Stomach (tissue), 9 donors: ENCODE results near the gene RFX3. TPM values are rescaled to one million over a fixed set of nuclear protein-coding genes. Genes with fewer than 3 reads are reported as not detected.

ENCODE experiments used
- DNase-seq, 2 donors: peaks; one replicate each; pipeline versions ENCODE4 v3.0.0 to v3.0.0-alpha.2; 2013 to 2019
- H3K27ac ChIP-seq, 5 donors: fragments of 200-600 bp in 4 of 5; sonication (generic) in 4 of 5; one replicate each; pipeline ENCODE4 v1.5.1; 2013 to 2019; ENCODE audit warnings: mild to moderate bottlenecking in 1 of 5, moderate library complexity in 1 of 5
- H3K27me3 ChIP-seq, 3 donors: fragments of 200-600 bp; sonication (generic); one replicate each; pipeline ENCODE4 v1.5.1; 2017 to 2019; ENCODE audit warnings: mixed run types in 1 of 3
- H3K36me3 ChIP-seq, 4 donors: fragments of 200-600 bp; sonication (generic); 1 replicate in 3 of 4; 2 replicates in 1 of 4; pipeline ENCODE4 v1.5.1; 2016 to 2019
- H3K4me1 ChIP-seq, 4 donors: fragments of 200-600 bp; sonication (generic); one replicate each; pipeline ENCODE4 v1.5.1; 2016 to 2019
- H3K4me3 ChIP-seq, 4 donors: fragments of 200-600 bp; sonication (generic) in 3 of 4; one replicate each; pipeline ENCODE4 v1.5.1; 2016 to 2019; ENCODE audit warnings: mild to moderate bottlenecking in 1 of 4
- H3K9me3 ChIP-seq, 4 donors: fragments of 200-600 bp; sonication (generic); one replicate each; pipeline ENCODE4 v1.5.1; 2016 to 2019
- EP300 ChIP-seq: sonication (generic); formaldehyde crosslinking; IDR thresholded peaks from one replicate; pipeline ENCODE4 v1.6.1; 2017; ENCODE audit warnings: antibody characterized with exemption
- POLR2A ChIP-seq, 4 donors: fragments of 450-650 bp; IDR thresholded peaks; one replicate each; pipeline ENCODE4 v1.6.1; 2016; ENCODE audit warnings: antibody characterized with exemption in 4 of 4, control low read depth in 2 of 4, mild to moderate bottlenecking in 1 of 4, moderate library complexity in 1 of 4
- POLR2AphosphoS5 ChIP-seq, 3 donors: sonication (generic); formaldehyde crosslinking; IDR thresholded peaks; one replicate each; pipeline ENCODE4 v1.6.1; 2016; ENCODE audit warnings: antibody characterized with exemption in 3 of 3
- WGBS, 5 donors: extraction: QIAGEN DNeasy Blood & Tissue Kit in 3 of 5; methylation state at CpG; one replicate each; pipeline versions ENCODE4 v1.1.5 to v1.1.7; 2013 to 2018; 5-methylcytosine and 5-hydroxymethylcytosine counted together
- intact Hi-C: fragments of 100-400 bp; cut with DNase I; formaldehyde crosslinking; loops from one replicate; pipeline ENCODE4 v1.15.1; 2023; ENCODE audit warnings: low total_unique reads
- polyA plus RNA-seq, 3 donors: library from polyadenylated mRNA; stranded (reverse); fragments of 200-250 nt; gene quantifications; one replicate each; pipeline ENCODE4 v1.2.3, GENCODE V29; 2013
- total RNA-seq, 5 donors: library from RNA; depleted of rRNA; stranded (reverse); fragments of >200 nt; gene quantifications; one replicate each; pipeline versions ENCODE4 v1.1.0 to v1.2.3, GENCODE V29; 2014 to 2016
- TF ChIP-seq, protein P1 (sequence below), 7 experiments: fragments of 450-650 bp in 4 of 7; fragments of 200-600 bp in 3 of 7; sonication (generic) in 3 of 7; IDR thresholded peaks; one replicate each; pipeline ENCODE4 v1.5.1; 2016 to 2019; ENCODE audit warnings: antibody characterized with exemption in 7 of 7, control low read depth in 2 of 7, mild to moderate bottlenecking in 1 of 7
- donor health status: healthy with polysubstance abuse.
- donor health status: Bipolar disorder and iron deficiency.
- donor health status: healthy.

The RFX3 gene
- total and polyA plus RNA-seq, 8 donors = 0.76 to 22.8 (median 6.1) TPM

DNA sequence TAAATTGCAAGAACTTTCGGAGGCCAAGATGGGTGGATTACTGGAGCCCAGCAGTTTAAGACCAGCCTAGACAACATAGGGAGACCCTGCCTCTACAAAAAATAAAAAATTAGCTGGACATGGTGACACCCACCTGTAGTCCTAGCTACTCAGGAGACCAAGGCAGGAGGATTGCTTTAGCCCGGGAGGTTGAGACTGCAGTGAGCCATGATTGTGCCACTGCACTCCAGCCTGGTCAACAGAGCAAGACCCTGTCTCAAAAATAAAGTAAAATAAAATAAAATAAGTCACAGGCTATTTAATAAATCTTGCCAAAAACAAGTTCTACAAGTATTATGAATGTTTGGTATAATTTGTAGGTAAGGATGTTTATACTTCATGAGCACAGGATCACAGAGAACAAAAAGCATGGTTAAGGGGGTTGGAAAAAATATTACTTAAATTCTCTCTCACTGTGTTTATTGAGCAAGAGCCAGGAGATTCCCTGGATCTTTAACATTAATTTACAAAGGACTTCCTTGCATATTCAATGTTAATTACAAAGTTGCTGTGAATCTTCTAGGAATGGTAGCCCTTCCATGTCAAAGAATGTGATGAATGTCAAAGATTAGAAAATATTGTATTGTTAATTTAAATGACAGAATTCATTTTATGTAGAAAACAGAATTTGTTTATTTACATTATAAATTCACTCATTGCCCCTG, 164.0 kb downstream of the RFX3 start:
- H3K27ac ChIP-seq = no peak overlapping the region
- no peaks in the 10 kb centered on the region for H3K9me3 ChIP-seq
- DNase-seq = no peak
- no peaks in the 10 kb centered on the region for H3K36me3 ChIP-seq
- peaks cover 0 to 26% (median 15%) of the 10 kb centered on the region in 4 donors for H3K4me1 ChIP-seq
- no peak for TF ChIP-seq POLR2A (IDR thresholded peaks at IDR 0.05)
- no peak for TF ChIP-seq EP300
- TF ChIP-seq POLR2AphosphoS5 (IDR thresholded peaks at IDR 0.05) = no peak
- TF ChIP-seq, protein P1, sequence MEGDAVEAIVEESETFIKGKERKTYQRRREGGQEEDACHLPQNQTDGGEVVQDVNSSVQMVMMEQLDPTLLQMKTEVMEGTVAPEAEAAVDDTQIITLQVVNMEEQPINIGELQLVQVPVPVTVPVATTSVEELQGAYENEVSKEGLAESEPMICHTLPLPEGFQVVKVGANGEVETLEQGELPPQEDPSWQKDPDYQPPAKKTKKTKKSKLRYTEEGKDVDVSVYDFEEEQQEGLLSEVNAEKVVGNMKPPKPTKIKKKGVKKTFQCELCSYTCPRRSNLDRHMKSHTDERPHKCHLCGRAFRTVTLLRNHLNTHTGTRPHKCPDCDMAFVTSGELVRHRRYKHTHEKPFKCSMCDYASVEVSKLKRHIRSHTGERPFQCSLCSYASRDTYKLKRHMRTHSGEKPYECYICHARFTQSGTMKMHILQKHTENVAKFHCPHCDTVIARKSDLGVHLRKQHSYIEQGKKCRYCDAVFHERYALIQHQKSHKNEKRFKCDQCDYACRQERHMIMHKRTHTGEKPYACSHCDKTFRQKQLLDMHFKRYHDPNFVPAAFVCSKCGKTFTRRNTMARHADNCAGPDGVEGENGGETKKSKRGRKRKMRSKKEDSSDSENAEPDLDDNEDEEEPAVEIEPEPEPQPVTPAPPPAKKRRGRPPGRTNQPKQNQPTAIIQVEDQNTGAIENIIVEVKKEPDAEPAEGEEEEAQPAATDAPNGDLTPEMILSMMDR (IDR thresholded peaks at IDR 0.05) = no peak
- intact Hi-C loops = no loop called here
- 94 to 100% (median 95%) methylated on average over 2 of the region's 2 CpGs for WGBS, 5 donors
- H3K27me3 ChIP-seq = no peaks in the 10 kb centered on the region
- H3K4me3 ChIP-seq = no peak overlapping the region

DNA sequence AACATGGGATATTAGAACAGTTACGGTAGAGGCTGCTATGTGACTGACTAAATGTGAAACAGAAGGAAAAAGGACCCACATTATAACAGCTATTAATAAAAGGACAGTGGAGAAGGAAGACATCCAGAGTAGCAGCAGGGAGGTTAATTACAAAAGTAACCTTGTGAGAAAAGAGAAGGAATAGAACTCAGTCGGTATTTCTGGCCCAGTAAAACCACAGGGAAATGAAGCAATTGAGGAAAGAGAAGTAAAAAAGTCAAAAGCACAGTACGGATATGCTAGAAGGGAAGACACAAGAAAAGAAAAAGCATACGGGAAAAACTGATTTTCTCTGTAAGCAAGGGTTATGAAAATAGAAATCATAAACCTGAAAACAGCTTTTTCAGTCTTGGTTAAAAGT, 164.7 kb downstream of the RFX3 start:
- Histone ChIP-seq H3K9me3 (no peaks in the 10 kb centered on the region), H3K36me3 (no peaks in the 10 kb centered on the region), H3K4me3 (no peak overlapping the region), H3K4me1 (peaks cover 0 to 26% (median 15%) of the 10 kb centered on the region in 4 donors), H3K27ac (no peak overlapping the region), H3K27me3 (no peaks in the 10 kb centered on the region)
- DNase-seq = no peak
- TF ChIP-seq EP300 = no peak
- no peak for TF ChIP-seq POLR2A (IDR thresholded peaks at IDR 0.05)
- TF ChIP-seq POLR2AphosphoS5 (IDR thresholded peaks at IDR 0.05) = no peak
- TF ChIP-seq, protein P1 (IDR thresholded peaks at IDR 0.05) = no peak
- WGBS, 5 donors = 80 to 89% (median 86%) methylated on average over 4 of the region's 4 CpGs
- intact Hi-C loops = no loop called here

DNA sequence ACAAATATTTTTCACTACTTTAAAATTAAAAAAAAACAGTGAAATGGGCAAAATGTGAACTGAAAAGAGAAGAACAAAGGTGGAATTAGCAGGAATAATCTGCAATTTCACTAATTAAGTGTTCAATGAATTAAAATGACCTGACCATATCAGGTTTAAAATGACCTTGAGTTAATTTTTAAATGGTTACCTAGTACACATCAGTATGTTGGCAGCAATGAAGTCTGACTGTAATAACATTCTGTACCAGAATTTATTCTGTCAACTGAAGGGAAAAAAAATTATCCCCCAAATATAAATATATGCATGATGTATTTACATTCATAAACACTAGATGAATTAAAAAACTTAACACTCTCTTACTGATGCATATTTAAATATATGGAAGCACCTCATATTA, 165.6 kb downstream of the RFX3 start:
- H3K36me3 ChIP-seq = no peaks in the 10 kb centered on the region
- H3K4me1 ChIP-seq = peaks cover 0 to 26% (median 15%) of the 10 kb centered on the region in 4 donors
- TF ChIP-seq POLR2A (IDR thresholded peaks at IDR 0.05) (no peak), EP300 (no peak), POLR2AphosphoS5 (IDR thresholded peaks at IDR 0.05) (no peak)
- TF ChIP-seq, protein P1 (IDR thresholded peaks at IDR 0.05) = no peak
- no peak for DNase-seq
- H3K27ac ChIP-seq = no peak overlapping the region
- no peaks in the 10 kb centered on the region for H3K27me3 ChIP-seq
- H3K9me3 ChIP-seq = no peaks in the 10 kb centered on the region
- H3K4me3 ChIP-seq = no peak overlapping the region
- intact Hi-C loops = no loop called here

DNA sequence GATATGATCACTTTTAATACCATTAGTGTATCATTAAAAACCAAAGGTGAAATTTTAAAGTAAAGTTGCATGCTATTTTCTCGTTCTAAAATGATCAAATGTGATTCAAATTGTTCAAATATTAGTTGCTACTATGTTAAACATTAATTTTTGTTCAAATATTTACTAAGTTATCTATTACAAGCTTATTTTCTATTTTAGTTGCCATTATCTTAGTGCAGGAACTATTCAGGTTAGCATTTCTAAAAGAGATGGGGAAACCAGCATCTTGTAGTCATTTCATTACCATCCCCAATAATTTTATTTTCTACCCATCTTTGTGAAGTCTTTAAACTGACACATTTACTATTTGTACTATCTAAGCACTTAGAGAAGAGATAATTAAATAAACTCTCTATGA, 166.0 kb downstream of the RFX3 start:
- Histone ChIP-seq H3K4me1 (peaks cover 0 to 26% (median 15%) of the 10 kb centered on the region in 4 donors), H3K27me3 (no peaks in the 10 kb centered on the region), H3K36me3 (no peaks in the 10 kb centered on the region), H3K27ac (no peak overlapping the region), H3K4me3 (no peak overlapping the region), H3K9me3 (no peaks in the 10 kb centered on the region)
- DNase-seq = no peak
- TF ChIP-seq, protein P1 (IDR thresholded peaks at IDR 0.05) = no peak
- TF ChIP-seq EP300 = no peak
- TF ChIP-seq POLR2AphosphoS5 (IDR thresholded peaks at IDR 0.05) = no peak
- TF ChIP-seq POLR2A (IDR thresholded peaks at IDR 0.05) = no peak
- WGBS, 5 donors = 29 to 75% (median 46%) methylated on average over 1 of the region's 1 CpG
- intact Hi-C loops = no loop called here
